H4 (cell line): Measurements from ENCODE around the gene PSMD8. TPM values are rescaled to one million over a fixed set of nuclear protein-coding genes. Genes with fewer than 3 reads are reported as not detected.
"Not testable (repeated sequence)": the region's sequence is repeated elsewhere in the genome, so short reads cannot be mapped to it uniquely, and the experiment has no call there.

Source experiments
- DNase-seq: peaks from one replicate; pipeline ENCODE4 v3.0.0-alpha.2; 2015; ENCODE audit warnings: low spot score
- total RNA-seq: library from RNA; depleted of rRNA; stranded (reverse); fragments of >200 nt; shearing (Covaris generic); gene quantifications from 2 replicates; pipeline ENCODE4 v1.2.3, GENCODE V29; 2014

Gene PSMD8
- total RNA-seq, 1 experiment from 2014 or later = 743 TPM

DNA sequence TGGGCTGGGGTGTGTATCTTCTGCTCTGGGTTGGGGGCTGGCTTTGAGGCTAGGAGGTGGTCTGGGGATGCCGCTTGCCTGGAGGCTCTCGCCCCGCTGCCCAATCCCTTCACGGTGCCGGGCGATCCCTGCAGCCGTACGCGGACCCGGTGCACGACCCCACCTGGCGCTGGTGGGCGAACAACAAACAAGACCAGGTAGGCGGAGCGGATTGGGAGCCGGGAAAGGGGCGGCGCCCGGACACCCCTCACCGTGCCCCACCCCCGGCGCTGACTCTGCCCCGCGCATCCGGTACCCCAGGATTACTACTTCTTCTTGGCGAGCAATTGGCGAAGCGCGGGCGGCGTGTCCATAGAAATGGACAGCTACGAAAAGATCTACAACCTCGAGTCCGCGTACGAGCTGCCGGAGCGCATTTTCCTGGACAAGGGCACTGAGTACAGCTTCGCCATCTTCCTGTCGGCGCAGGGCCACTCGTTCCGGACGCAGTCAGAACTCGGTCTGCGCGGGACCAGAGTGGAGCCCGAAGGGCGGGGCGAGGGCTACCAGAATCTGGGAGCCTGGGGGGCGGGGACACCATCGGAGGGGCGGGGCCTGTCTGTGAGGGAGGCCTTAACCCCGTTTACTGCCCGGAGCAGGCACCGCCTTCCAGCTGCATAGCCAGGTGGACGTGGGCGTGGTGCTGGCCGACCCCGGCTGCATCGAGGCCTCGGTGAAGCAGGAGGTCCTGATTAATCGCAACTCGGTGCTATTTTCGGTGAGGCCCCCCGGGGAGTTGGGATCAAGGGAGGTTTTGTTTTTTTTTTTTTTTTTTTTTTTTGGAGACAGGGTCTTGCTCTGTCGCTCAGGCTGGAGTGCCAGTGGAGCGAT lies 12.1 kb upstream of the PSMD8 start:
- peak; percentile 85 for DNase-seq

DNA sequence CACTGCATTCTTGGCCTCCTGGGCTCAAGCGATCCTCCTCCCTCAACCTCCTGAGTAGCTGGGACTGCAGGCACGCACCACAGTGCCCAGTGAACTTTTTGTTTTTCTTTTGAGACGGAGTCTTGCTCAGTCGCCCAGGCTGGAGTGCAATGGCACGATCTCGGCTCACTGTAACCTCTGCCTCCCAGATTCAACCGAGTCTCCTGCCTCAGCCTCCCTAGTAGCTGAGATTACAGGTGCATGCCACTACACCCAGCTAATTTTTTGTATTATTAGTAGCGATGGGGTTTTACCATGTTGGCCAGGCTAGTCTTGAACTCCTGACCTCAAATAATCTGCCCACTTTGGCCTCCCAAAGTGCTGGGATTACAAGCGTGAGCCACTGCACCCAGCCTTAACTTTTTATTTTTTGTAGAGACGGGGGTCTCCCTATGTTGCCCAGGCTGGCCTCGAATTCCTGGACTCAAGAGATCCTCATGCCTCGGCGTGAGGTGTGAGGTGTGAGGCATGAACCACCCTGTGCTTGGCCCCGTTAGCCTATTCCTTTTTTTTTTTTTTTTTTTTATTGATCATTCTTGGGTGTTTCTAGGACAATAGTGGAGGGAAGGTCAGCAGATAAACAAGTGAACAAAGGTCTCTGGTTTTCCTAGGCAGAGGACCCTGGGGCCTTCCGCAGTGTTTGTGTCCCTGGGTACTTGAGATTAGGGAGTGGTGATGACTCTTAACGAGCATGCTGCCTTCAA lies 11.3 kb upstream of the PSMD8 start:
- DNase-seq = not testable (repeated sequence)

DNA sequence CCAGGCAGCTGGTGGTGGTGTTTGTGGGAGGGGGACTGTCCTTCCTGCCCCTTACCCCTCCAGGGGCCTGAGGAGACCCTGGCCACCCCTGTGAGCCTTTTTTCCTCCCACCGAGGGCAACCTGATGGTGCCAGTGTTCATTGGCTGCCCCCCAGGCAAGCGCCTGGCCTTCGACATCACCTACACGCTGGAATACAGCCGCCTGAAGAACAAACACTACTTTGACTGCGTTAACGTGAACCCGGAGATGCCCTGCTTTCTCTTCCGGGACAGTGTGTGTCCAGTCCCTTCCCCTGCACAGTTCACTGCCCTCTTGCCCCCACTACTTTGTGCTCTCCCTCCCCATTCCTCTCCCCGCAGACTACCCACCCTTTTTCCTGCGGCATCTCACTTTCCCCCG lies 7.3 kb upstream of the PSMD8 start:
- no peak for DNase-seq

DNA sequence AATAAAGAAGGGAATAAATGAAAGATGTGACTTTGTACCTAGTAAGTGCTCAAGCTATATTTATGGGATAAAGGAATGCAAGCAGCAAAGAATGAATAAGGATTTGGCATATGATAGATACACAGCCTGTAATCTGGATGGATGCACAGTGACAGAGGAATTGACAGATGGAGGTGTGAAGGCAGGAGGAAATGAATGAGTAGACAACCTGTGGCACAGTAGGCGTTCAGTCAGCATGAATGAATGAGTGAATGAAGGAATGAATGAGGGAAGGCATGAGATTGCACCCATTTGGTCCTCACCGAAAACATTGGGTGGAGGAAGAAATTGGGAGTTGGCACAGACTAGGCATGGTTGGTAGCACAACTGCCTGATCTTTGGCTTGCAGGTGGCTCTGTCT lies 4.8 kb upstream of the PSMD8 start:
- no peak for DNase-seq

DNA sequence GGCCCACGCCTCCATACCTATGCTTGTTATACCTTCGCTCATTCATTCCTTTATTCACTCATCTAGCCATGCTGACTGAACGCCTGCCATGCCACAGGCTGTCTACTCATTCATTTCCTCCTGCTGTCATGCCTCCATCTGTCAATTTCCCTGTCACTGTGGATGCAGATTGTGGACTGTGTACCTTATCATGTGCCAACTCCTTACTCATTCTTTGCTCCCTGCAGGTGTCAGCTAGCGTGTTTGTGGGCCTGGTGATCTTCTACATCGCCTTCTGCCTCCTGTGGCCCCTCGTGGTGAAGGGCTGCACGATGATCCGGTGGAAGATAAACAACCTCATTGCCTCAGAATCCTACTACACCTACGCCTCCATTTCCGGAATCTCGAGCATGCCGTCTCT lies 4.1 kb upstream of the PSMD8 start:
- no peak for DNase-seq

DNA sequence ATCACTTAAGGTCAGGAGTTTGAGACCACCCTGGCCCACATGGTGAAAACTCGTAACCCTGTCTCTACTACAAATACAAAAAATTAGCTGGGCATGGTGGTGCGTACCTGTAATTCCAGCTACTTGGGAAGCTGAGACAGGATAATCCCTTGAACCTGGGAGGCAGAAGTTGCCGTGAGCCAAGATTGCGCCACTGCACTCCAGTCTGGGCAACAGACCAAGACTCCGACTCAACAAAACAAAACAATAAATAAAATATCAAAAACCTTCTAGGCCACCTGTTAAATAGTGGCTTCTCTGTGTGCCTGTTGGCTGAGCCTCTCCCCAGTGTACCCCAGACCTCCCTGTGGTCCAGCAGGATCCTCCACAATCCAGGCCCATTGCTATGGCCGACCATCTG lies 3.3 kb upstream of the PSMD8 start:
- DNase-seq = no peak

DNA sequence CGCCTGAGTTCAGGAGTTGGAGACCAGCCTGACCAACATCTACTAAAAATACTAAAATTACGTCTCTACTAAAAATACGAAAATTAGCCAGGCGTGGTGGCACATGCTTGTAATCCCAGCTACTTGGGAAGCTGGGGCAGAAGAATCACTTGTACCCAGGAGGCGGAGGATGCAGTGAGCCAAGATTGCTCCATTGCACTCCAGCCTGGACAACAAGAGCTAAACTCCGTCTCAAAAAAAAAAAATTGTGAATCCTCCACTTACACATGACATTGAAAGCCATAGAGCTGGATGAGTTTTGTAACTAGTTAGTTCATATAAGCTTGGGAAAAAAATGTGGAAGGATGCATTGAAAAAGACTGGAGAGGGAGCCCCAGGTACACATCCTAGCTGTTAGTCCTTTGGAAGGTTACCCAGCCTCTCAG lies 452 bp upstream of the PSMD8 start:
- no peak for DNase-seq

DNA sequence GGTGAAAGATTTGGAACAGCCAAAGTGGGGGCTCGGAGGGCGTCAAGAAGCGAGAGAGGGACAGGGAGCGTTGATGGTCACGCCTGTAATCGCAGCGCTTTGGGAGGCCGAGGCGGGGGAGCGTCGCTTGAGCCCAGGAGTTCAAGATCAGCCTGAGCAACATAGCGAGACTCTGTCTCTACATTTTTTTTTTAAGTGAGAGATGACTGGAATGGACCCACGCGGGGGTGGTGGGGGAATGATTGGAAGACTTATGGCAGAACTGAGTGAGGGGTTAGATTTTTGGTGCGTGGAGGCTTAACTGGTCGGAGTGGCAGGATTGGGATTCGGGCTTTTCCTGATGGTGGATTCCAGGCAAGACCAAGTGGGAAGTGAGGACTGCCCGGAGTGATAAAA lies 725 bp downstream of the PSMD8 start:
- no peak for DNase-seq

DNA sequence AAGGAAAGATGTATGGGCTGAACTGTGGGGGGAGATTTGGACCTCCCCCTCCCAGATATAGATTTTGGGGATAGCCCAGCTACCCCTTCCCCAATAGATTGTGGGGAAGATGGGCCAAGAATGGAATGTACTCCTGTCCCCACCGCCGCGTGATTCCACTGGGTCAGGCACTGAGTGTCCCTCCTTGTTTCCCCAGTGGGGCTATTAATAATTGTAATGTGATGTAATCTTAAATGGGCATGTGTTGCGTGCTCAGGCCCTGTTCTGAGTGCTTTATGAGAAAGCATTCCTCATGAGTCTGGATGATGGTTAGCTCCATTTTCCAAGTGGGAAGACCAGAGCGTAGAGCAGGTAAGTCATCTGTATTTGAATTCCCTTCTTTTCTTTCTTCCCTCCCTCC lies 1.4 kb downstream of the PSMD8 start:
- no peak for DNase-seq

DNA sequence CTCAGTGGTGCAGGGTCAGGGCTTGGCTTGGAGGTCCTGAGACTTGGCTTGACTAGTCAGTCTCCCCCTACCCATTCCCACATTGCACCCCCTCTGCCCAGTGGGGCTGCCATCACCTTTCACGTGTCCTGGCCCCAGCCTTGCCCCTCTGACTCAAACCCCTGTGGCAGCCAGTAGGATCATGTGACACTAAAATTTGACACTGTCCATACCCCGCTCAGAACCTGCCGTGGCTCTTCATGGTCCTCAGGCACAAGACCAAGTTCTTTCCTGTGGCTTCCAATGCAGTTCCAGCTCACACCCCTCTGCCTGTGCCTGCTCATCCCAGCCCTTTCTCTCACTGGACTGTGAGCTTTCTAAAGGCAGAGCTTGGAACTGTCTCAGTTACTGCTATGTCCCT lies 2.2 kb downstream of the PSMD8 start:
- no peak for DNase-seq

DNA sequence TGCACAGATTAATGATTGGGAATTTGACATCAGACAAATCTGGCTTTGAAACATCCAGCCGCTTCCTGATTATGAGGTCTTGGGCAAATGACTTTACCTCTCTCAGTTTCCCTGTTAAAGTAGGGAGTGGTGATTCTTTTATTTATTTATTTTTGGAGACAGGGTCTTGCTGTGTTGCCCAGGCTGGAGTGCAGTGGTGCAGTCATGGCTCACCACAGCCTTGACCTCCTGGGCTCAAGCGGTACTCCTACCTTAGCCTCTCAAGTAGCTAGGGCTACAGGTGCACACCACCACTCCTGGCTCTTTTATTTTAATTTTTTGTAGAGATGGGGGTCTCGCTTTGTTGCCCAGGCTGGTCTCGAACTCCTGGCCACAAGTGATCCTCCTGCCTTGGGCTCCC lies 2.7 kb downstream of the PSMD8 start:
- DNase-seq = no peak

DNA sequence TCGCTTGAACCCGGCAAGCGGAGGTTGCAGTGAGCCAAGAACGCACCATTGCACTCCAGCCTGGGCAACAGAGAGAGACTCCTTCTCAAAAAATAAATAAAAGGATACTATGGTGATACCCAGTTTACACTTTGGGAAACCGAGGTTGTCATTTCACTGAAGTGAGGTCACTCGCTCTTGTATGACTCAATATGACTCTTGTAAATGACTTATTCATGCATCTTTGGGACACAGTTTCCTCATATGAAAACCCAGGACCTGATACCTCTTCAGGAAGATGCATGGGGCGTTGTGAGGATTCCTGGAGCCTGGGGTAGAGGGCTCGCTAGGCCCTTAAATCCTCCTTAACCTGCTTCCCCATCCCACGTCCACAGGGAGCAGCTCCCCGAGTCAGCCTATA lies 4.5 kb downstream of the PSMD8 start:
- DNase-seq = no peak

DNA sequence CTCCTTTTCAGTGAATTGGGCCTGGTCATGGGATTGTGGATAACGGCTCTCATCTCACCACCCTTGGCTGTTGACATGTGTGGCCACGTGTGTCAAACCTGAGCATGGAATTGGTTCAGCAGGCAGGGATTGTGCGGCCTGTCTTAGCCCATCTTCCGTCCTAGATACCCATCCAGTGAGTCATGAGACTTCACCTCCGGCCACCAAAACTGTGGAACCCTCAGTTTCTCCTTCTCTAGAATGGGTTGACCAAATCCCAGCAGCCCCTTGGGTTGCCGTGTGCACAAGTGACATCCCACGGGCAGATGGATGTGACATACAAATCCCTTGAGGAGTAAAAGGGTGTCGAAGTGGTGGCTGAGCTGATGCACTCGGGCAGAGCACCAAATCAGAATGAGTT lies 6.8 kb downstream of the PSMD8 start:
- DNase-seq = no peak

DNA sequence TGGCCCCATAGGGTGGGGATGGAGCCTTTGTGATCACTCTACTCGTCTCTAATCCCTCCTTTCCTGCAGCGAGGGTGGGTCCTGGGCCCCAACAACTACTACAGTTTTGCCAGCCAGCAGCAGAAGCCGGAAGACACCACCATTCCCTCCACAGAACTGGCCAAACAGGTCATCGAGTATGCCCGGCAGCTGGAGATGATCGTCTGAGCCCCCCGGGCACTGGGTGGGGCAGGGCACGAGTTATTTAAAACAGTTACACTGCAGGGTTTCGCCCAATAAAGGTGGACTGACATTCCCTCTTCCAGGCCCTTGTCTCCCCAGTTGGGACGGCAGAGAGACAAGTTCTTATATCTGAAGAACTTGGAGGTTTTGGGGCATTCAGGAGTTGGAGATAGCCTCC lies 8.8 kb downstream of the PSMD8 start:
- DNase-seq = no peak

DNA sequence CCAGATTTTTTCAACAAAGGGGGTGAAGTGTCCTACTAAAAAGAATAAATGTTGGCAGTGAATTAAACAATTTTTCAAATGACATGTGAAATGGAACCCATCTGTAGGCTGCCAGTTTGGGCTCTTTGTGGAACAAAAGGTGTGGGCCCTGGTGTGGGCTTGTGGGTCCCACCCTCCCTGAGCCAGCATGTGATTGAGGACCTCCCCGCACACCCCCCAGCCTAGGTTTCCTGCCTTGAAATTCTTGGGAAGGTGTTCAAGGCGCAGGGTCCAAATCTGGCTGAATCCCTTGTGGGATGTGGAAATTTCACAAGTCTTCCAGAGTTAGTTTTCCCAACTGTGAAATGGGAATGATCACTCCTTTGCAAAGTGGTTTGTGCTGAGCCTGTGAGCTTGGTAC lies 9.4 kb downstream of the PSMD8 start:
- DNase-seq = no peak

DNA sequence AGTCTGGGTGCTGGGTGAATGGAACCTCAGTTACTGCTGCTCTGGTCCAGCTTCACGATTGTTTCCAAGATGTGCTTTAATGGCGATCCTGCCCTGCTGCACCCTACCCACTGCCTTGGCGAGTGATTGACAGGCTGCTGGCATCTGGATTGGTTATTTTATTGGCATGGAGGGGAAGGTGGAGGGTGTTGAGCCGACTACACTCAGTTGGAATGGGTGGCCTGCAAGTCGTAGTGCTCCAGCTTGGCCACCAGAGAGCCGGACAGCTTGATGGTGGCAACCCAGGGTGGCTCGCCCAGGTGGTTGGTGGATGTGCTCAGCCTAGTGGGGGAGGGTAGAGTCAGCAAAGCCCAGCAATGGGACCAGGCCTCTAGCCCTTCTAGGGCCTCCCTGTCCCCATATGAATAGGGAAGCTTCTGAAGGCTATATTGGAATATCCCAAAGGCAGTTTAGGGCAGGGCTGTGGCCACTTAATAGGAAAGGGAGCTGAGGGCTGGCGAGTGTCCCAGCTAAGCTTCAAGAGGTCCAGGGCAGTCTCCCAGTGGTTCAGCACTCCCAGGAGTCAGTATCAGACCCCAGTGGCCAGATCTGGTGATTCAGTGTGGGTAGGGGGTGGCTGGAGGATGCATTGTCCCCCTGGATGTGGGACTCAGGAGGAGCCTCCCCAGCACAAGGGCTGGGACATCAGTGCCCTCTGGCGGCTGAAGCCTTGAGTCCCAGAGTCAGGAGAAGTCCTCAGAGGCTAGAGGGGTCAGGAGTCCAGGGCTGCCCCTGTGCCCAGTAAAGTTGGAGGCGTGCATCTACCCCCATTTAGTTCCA lies 10.0 kb downstream of the PSMD8 start:
- no peak for DNase-seq

DNA sequence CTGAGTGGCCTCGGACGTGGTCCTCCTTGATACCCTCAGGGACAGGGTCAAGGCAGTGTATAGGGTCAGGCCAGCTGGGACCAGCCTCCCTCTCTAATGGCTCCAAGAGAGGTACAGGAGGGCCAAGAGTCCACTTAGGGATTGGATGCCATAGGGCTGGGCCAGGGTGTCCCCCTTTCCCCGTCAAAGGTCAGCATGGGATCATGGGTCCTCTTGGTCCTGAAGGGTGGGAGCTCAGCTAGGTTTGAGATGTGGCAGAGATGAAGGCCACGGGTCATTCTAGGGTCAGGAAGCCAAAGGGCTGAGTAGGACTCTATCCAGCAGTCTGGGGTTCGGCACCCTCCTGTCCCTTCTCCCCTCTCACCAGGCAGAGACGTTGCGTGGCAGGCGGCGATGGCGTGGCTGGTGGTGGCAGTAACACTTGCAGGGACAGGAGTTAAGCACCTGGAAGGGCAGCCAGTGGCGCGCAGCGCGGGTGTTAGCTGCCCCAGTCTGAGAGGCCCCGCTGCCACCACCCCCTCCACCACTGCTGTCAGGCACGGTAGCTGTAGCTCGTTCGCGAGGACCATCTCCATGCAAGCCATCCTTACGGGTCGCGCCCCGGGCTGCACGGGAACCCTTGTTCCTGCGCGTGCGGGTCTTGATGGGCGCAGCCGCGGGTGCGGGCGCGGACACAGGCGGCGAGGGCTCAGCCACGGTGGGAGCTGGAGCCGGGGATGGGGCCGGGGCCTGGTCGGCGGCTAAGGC lies 10.9 kb downstream of the PSMD8 start:
- DNase-seq = no peak

DNA sequence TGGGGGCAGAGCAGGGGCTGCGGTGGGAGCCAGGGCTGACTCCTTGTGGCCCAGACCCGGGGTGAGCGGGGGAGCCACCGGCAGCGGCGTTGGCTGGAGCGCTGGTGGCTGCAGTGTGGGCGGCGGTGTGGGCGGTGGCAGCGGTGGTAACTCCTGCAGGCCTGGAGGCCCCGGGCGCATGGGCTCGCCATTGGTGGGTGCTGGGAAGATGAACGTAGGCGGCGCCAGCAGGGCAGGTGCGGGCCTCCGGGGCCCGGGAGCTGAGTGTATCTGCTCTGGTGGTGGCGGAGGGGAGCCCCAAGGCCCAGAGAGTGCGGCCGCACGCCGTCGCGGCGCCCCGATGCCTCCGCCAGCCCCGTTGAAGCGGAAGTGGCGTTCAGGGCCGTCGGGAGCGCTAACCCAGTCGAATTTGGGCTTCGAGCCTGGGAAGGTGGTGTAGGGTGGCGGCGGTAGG lies 11.5 kb downstream of the PSMD8 start:
- no peak for DNase-seq

DNA sequence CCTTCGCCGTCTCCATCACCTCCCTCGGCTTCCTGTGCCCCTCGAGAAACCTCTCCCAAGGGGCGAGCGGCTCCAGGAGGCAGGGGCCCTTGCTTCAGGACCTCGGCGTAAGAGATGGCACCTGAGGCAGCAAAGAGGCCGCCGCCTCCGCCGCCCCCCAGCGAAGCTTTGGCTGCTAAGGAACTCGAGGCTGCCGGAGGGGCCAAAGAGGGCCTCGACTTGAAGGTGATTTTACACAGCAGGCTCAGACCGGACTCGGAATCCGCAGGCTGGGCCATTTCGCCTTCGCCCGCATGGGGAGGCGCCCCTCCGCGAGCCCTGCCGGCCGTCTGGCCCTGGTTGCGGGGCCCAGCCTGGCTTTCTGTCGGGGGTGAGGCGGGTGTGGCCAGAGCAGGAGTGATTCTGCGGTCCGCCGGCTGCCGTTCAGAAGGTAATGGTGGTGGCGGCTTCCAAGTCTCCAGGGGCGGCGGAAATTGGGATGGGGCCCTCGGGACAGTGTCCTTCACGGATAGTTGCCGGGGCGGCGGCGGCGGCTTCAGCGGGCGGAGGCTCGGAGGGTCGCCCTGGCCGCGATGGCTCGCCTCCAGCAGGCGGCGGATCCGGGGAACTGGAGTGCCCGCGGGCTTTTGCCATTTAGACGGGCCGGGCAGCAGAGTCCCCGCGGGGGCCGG lies 12.1 kb downstream of the PSMD8 start:
- no peak for DNase-seq

DNA sequence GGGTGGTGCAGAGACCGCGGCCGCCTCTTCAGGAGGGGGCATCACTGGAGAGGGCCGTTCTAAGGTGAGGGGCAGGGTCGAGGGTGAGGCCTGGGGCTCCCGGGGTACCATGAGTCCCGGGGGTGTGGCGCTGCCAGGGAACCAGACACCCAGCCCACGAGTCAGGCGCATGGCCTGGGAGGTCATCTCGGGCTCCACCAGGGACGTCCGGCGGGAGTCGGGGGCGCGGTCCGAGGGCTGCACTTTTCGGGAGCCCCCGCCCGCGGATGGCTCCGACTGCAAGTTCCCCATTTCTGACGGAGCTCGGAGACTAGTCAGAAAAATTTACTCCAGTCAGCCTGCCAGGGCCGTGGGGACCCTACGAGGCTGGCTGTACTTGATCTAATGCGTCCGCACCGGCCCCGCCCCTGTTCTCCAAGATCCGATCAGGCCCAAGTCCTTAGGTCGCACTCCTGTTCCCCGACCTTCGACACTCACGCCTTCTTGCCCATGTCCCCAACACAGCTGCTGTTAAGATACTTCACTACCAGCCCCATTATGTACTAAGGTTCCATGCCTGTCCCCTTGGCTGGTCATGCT lies 12.7 kb downstream of the PSMD8 start:
- DNase-seq = no peak
